Measurements from ENCODE around the gene FUT1.
A peak's percentile ranks its signal among the peaks of the same experiment; 100 is the strongest.
"Not testable (repeated sequence)": the region's sequence is repeated elsewhere in the genome, so short reads cannot be mapped to it uniquely, and the experiment has no call there.

The FUT1 gene

GRCh38 chr19:48752496-48753365 is at the start of gene FUT1:
Gene FUT1, minus strand, starts transcription at chr19:48752641. Its CDS starts 1,360 bp downstream, at chr19:48751281.
- intact Hi-C loops (cut with DNase I), result no loop called here
- DNase-seq, result peak in 5 of 10 donors; percentile 38 to 92 (median 87)

DNA sequence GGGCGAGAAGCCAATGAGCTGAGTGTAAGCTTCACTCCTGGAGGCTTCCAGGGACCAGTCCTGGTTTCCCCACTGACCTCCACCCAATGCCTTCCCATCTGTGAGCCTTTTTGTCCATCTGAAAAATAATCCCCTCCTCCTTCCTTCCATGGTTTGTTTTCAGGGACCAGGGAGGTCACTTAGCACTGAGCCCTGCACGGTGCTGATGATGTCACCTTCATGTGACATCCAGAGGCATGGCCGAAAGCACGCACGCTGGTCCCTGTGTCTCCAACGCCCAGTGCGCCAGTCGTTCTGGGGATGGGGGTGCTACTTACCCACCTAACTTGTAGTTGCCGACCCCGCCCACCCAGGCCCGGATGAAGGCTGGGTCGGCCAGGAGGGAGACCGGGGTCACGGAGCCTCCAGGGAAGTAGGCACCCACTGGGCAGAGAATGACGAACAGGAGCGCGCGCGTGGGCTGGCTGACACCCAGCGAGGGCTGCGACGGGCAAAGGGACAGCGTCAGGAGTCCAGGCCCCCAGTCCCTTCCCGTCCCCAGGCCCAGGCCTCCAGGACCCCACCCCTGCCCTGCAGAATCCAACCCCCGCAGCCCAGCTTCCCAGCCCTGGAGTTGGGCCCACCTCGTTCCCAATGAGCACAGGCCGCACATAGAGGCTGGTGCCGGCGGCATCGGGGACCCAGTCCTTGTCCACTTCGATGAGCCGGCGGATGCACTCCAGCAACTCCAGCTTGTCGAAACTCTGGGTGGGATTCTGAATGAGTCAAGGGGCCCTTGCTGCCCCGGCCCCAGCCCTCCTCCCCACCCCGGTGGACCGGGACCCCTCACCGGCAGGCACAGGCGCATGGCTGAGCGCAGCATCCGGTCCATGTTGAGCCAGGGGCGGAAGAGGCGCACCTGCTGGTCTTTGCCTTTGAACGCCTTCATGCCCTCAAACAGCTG is 47.2 kb upstream of the FUT1 start:
- peak in 1 of 10 donors; percentile 83 for DNase-seq
- intact Hi-C loops (cut with DNase I), result no loop called here

GRCh38 chr19:48798937-48799336 is 46.5 kb upstream of the FUT1 start:
- DNase-seq, result peak in 1 of 10 donors; percentile 83
- intact Hi-C loops (cut with DNase I), result no loop called here

DNA sequence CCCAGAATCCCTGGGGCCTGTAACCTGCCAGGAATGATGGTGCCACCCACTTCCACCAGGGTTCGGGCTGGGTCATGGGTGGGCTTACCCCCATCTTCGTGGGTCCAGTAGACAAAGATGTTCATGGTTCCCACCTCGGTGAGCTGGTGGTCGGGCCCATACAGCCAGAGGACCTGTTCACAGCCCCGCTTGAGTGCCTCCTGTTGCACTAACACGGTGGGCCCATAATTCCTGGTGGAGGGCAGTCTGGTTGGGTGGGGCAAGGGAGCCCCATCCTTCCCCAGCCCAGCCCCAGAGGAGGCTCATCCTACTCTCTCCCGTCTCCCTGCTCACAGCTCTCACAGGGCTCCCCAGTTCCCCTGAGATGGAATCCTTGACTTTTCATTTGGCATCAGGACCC is 44.7 kb upstream of the FUT1 start:
- intact Hi-C loops (cut with DNase I), result no loop called here
- DNase-seq, result no peak

DNA sequence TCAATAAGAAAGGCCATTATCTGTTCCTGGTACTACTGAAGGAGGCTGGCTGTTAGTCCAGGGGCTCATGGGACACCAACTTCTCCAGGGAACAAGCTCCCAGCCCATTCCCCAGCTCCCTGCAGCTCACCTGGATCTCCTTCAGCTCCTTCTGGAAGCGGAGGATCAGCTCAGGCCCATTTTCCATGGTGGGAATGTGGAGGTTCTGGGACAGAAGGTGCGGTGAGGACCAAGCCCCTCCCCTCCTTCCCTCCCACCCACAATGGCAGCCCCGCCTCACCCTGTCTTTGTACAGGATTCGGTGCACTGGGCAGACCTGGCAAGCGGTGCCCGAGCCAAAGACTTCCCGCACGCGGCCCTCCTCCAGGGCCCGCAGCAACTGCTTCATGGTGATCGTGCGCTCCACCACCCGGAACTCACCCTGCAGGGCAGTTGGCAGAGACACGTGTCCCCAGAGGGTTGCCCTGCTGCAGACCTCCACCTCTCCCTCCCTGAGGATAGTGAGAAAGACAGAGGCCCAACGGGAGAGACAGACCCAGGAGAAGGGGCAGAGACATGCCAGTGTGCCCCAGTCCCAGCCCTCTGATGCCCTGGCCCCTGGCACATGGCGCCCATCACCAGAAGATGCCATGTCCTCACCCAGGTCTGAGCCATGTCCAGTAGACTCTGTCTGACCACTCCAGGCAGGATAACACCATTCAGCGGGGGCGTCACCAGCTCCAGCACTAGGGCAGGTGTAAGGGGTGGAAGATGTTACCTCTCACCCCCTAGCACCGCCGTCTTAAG is 44.0 kb upstream of the FUT1 start:
- DNase-seq, result no peak
- intact Hi-C loops (cut with DNase I), result no loop called here

DNA sequence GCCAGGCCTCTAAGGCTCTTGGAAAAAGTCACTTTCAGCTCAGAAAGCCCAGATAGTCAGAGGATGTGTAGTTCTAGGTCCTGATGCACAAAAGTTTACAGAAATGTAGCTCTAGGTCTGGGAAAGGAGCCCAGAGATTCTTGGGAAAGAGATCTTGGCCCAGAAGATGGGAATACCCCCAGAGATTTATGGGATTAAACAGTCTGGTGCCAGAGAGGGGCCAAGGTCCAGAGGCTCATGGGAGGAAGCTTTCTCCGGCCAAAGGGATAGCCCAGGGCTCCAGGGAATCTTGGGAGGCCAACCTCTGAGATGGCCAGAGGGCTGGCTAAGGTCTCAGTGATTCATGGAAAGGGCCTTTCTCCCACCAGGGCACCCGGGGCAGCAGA is 43.2 kb upstream of the FUT1 start:
- DNase-seq, result no peak
- intact Hi-C loops (cut with DNase I), result loop anchor here (1.0 to 2.0 kb wide), 2 partner anchors 15 to 40 kb away; partner anchors contain the start of gene BCAT2

DNA sequence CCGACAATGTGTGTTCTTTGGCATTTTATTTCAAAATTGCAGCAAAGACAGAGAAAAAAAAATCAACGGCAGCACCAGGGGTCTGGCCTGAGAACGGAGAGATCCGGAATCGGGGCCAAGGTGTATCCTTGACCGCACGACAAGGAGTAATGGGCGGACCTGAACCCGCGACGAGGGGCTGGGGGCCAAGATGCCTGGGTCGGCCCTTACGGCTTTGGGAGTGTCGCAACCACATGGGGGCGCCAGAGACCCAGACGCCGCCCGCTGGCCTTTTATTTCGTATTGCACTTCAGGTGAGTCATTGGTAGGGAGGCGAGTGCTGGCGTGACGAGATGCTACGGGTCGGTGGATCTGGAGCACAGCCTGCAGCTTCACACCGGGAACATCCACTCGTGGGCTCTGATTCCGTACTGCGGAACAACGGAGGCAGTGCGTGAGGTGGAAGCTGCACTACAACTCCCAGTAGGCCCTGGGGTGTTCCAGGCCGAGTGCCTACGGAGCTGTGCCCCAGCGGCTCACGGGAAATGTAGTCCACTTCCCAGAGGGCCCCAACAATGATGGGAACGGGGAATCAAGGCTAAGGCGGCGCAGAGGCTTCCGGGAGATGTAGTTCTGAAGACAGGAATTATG is 42.7 kb upstream of the FUT1 start:
- DNase-seq, result peak; percentile 88 to 99 (median 94)
- intact Hi-C loops (cut with DNase I), result loop anchor here (1.0 to 2.0 kb wide), 2 partner anchors 16 to 40 kb away; partner anchors contain the start of gene BCAT2

GRCh38 chr19:48794291-48794690 is 41.9 kb upstream of the FUT1 start:
- DNase-seq, result no peak
- intact Hi-C loops (cut with DNase I), result loop anchor here (2.0 kb wide), 1 partner anchor 17 kb away; the partner anchor contains the start of gene BCAT2

- DNase-seq, result no peak
- intact Hi-C loops (cut with DNase I), result no loop called here
These were observed 40.8 kb upstream of the FUT1 start for GRCh38 chr19:48793271-48793670.

GRCh38 chr19:48787331-48787730 is 34.9 kb upstream of the FUT1 start:
- DNase-seq; intact Hi-C loops (cut with DNase I): not testable (repeated sequence)

DNA sequence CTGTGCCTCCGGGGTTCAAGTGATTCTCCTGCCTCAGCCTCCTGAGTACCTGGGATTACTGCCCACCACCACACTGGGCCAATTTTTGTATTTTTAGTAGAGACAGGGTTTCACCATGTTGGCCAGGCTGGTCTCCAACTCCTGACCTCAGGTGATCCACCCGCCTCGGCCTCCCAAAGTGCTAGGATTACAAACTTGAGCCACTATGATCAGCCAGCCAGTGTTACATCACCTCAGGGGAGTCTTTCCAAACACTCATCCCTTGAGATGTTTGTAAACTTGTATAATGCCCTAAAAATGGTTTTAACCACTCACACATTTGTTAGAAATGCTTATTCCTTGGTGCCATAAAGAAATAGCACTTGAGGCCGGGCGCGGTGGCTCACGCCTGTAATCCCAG is 34.0 kb upstream of the FUT1 start:
- intact Hi-C loops (cut with DNase I); DNase-seq: not testable (repeated sequence)

DNA sequence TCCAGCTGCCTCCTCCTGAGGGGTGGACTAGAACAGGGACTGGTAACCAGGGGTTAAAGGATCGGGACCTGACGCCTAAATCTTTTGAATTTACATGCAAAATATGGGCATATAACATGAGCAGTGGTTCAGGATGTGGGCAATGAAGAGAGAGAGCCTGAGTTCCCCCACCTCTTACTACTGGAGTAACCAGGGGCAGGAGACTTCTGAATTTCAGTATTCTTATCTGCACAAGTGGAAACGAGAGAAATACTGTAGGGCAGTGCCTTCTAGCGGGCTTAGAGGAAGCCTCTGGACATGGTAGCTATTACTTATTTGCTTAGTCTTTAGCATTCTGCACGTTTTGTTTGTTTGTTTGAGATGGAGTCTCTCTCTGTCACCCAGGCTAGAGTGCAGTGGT is 32.1 kb upstream of the FUT1 start:
- intact Hi-C loops (cut with DNase I), result no loop called here
- DNase-seq, result no peak

DNA sequence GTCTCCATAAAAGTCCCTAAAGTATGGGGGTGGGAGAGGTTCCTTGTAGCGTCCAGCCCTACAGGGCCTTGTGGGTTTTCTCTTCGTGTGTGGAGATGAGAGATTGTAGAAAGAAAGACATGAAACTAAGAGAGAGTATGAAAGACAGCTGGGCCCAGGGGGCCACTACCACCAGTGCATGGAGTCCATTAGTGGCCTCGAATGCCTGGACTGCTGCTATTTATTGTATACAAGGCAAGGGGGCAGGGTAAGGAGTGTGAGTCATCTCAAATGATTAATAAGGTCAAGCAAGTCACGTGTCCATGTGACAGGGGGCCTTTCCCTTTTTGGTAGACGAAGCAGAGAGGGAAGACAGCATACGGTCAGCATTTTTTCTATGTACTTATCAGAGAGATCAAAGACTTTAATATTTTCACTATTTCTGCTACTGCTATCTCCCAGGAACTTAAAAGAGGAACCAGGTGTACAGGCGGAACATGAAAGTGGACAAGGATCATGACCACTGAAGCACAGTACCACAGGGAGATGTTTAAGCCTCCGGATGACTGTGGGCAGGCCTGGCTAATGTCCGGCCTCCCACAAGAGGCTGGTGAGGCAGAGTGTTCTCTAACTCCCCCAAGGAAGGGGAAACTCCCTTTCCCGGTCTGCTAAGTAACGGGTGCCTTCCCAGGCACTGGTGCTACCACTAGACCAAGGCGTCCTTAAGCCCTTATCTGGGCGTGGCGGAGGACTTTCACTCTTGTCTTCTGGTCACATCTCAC is 28.4 kb upstream of the FUT1 start:
- no peak for DNase-seq
- intact Hi-C loops (cut with DNase I), result no loop called here

DNA sequence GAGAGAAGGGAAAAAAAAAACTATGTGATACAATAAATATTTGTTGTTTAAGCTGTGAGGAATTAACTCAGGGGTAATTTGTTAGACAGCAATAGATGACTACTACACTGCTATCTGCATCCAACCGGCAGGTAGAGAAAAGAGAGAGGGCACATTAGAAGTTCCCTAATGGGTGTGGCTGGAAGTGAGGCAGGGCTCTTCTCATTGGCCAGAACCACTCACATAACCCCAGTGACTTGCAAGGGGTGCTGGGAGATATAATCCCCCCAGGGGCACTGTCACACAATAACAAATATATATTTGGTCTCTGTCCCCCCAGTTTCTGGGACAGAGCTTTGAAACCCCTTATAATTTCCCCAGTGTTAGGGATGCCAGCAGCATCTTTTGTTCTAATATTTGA is 27.2 kb upstream of the FUT1 start:
- no peak for DNase-seq
- intact Hi-C loops (cut with DNase I), result no loop called here

DNA sequence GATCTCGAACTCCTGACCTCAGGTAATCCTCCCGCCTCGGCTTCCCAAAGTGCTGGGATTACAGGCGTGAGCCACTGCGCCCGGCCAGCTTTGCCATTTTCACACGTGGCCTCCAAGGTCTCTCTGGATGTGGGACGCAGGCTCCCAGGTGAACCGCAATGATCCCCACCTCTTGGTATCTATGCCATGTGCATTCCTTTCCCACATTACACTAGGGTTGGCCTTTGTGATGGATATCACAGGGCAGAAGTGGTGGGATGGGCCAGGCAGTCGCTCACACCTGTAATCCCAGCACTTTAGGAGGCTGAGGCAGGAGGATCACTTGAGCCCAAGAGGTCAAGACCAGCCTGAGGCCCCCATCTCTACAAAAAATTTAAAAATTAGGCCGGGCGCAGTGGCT is 25.3 kb upstream of the FUT1 start:
- DNase-seq, result no peak

DNA sequence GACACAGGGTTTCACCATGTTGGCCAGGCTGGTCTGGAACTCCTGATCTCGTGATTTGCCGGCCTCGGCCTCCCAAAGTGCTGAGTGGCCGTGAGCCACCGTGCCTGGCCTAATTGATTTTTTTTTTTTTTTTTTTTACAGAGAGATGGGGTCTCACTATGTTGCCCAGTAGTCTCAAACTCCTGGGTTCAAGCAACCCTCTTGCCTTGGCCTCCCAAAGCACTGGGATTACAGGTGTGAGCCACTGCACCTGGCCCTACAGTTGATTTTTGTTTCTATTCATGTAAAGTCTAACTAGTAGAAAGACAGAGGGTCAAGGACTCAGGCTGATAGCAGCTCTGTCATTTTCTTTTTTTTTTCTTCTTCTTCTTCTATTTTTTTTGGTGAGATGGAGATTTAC is 24.7 kb upstream of the FUT1 start:
- intact Hi-C loops (cut with DNase I), result no loop called here

More for the DNA sequence above, 25.3 kb upstream of the FUT1 start:
- intact Hi-C loops (cut with DNase I), result no loop called here

DNA sequence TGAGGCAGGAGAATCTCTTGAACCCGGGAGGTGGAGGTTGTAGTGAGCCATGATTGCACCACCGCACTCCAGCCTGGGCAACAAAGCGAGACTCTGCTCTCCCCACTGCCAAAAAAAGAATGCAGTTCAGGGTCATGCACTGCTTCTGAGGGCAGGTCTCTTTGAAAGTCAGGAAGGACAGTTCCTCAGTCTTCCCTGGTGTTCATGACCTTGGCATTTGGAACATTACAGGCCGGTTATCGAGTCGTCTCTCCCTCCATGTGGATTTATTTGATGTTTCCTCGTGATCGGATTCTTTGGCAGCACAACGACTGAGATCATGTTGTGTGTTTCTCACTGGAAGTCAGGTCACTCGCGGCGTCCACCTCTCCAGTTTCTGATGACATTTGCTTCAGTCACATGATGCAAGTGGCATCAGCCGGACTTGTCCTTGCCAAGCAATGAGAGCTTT is 20.1 kb upstream of the FUT1 start:
- DNase-seq, result no peak
- intact Hi-C loops (cut with DNase I), result no loop called here

More for the DNA sequence above, 24.7 kb upstream of the FUT1 start:
- no peak for DNase-seq

DNA sequence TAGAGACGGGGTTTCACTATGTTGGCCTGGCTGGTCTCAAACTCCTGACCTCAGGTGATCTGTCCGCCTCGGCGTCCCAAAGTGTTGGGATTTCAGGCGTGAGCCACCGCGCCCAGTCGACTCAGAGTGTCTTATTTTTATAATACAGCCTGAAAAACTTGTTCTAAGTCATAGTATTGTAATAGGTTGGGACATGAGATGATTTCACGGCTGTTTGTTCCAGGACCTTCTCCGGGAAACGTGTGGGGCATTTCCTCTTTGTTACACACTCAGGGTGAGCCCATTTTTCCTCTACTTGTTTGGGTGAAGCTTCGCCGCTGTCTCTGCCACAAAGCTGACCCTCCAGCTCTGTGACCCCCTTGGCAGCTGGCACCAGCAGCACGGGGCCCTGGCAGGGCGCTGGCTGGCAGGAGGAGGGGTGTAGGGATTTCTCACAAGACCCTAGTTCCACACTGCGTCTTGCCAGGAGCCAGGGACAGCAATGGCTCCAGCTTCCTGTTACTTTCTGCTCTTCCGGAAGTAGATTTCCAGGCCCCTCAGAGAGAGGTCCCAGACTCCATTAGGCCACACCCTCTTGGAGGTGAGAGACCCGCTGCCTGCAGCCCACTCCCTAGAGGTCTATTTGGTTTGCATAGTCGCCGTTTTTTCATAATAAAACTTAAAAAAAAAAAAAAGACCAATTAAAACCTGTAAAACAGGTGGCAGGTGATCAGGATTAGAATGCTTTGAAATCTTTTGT is 18.5 kb upstream of the FUT1 start:
- intact Hi-C loops (cut with DNase I), result no loop called here
- DNase-seq, result no peak

Data from posterior cingulate gyrus (tissue), 11 donors.